H9 (cell line): ENCODE measurements around the gene AFG1L. TPM values are rescaled to one million over a fixed set of nuclear protein-coding genes. Genes with fewer than 3 reads are reported as not detected.

Source experiments
- DNase-seq: peaks from one replicate; pipeline ENCODE4 v3.0.0-alpha.2; 2017
- H2AFZ ChIP-seq: one replicate; pipeline ENCODE4 v1.6.1; 2013; ENCODE audit warnings: mild to moderate bottlenecking, low read length, control low read depth, moderate library complexity
- H2AK5ac ChIP-seq: 2 replicates; pipeline ENCODE4 v1.6.1; 2013; ENCODE audit warnings: low read length, control low read depth, mixed read lengths; ENCODE audit not compliant: insufficient read length
- H2BK120ac ChIP-seq: one replicate; pipeline ENCODE4 v1.6.1; 2013; ENCODE audit warnings: low read depth, mild to moderate bottlenecking, low read length, control low read depth, inconsistent platforms; ENCODE audit not compliant: poor library complexity, severe bottlenecking
- H2BK12ac ChIP-seq: 2 replicates; pipeline ENCODE4 v1.6.1; 2013; ENCODE audit warnings: low read length, control low read depth, mixed read lengths, low read depth; ENCODE audit not compliant: insufficient read length
- H2BK15ac ChIP-seq: 2 replicates; pipeline ENCODE4 v1.6.1; 2013; ENCODE audit warnings: low read depth, low read length, control low read depth
- H2BK20ac ChIP-seq: one replicate; pipeline ENCODE4 v1.6.1; 2013; ENCODE audit warnings: low read depth, mild to moderate bottlenecking, low read length, control low read depth, inconsistent platforms; ENCODE audit not compliant: poor library complexity, severe bottlenecking
- H2BK5ac ChIP-seq: 2 replicates; pipeline ENCODE4 v1.6.1; 2013; ENCODE audit warnings: low read length, control low read depth, mixed read lengths; ENCODE audit not compliant: insufficient read length
- H3K14ac ChIP-seq: 2 replicates; pipeline ENCODE4 v1.6.1; 2013; ENCODE audit warnings: low read length, control low read depth; ENCODE audit not compliant: insufficient read depth
- H3K18ac ChIP-seq: 2 replicates; pipeline ENCODE4 v1.6.1; 2013; ENCODE audit warnings: low read depth, mild to moderate bottlenecking, mixed read lengths, low read length, control low read depth; ENCODE audit not compliant: insufficient read length
- H3K23ac ChIP-seq: 2 replicates; pipeline ENCODE4 v1.6.1; 2013; ENCODE audit warnings: low read length, control low read depth, mixed read lengths, low read depth; ENCODE audit not compliant: insufficient read length
- H3K23me2 ChIP-seq: 2 replicates; pipeline ENCODE4 v1.6.1; 2013; ENCODE audit warnings: low read depth, mild to moderate bottlenecking, mixed read lengths, low read length, control low read depth; ENCODE audit not compliant: insufficient read length, poor library complexity, severe bottlenecking
- H3K27ac ChIP-seq: 2 replicates; pipeline ENCODE4 v1.5.1; 2013; ENCODE audit warnings: low read length, control low read depth, mixed read lengths, low read depth; ENCODE audit not compliant: insufficient read length
- H3K27me3 ChIP-seq: 2 replicates; pipeline ENCODE4 v1.6.1; 2013; ENCODE audit warnings: low read length, control low read depth, inconsistent platforms; ENCODE audit not compliant: insufficient read depth
- H3K4ac ChIP-seq: 2 replicates; pipeline ENCODE4 v1.6.1; 2013; ENCODE audit warnings: low read depth, mild to moderate bottlenecking, control low read depth, inconsistent platforms, low read length, moderate library complexity
- H3K4me1 ChIP-seq: 2 replicates; pipeline ENCODE4 v1.6.1; 2013; ENCODE audit warnings: low read length, control low read depth, inconsistent platforms; ENCODE audit not compliant: insufficient read depth
- H3K4me2 ChIP-seq: 2 replicates; pipeline ENCODE4 v1.6.1; 2013; ENCODE audit warnings: low read length, control low read depth, mixed read lengths; ENCODE audit not compliant: insufficient read length, insufficient read depth
- H3K56ac ChIP-seq: 2 replicates; pipeline ENCODE4 v1.6.1; 2013; ENCODE audit warnings: low read depth, mild to moderate bottlenecking, mixed read lengths, low read length, control low read depth; ENCODE audit not compliant: insufficient read length
- H3K79me1 ChIP-seq: 2 replicates; pipeline ENCODE4 v1.6.1; 2013; ENCODE audit warnings: low read depth, mild to moderate bottlenecking, moderate library complexity, low read length, control low read depth, inconsistent platforms; ENCODE audit not compliant: insufficient read depth, poor library complexity, severe bottlenecking
- H3K79me2 ChIP-seq: 2 replicates; pipeline ENCODE4 v1.6.1; 2013; ENCODE audit warnings: low read length, control low read depth, inconsistent platforms; ENCODE audit not compliant: insufficient read depth
- H3K9ac ChIP-seq: 2 replicates; pipeline ENCODE4 v1.6.1; 2013; ENCODE audit warnings: low read length, control low read depth, mixed read lengths; ENCODE audit not compliant: insufficient read length; ENCODE audit errors: extremely low read depth
- H3K9me3 ChIP-seq: one replicate; pipeline ENCODE4 v1.6.1; 2013; ENCODE audit warnings: low read depth, low read length, inconsistent platforms; ENCODE audit not compliant: control insufficient read depth
- H3T11ph ChIP-seq: one replicate; pipeline ENCODE4 v1.6.1; 2013; ENCODE audit warnings: mild to moderate bottlenecking, low read length, control low read depth, inconsistent platforms
- H4K20me1 ChIP-seq: one replicate; pipeline ENCODE4 v1.6.1; 2013; ENCODE audit not compliant: control insufficient read depth, insufficient read length, insufficient read depth
- H4K5ac ChIP-seq: 2 replicates; pipeline ENCODE4 v1.6.1; 2013; ENCODE audit warnings: low read depth, mild to moderate bottlenecking, mixed read lengths, low read length, control low read depth; ENCODE audit not compliant: insufficient read length
- H4K8ac ChIP-seq: replicated peaks from 2 replicates; pipeline ENCODE4 v1.6.1; 2013; ENCODE audit warnings: low read length, control low read depth, mixed read lengths, low read depth; ENCODE audit not compliant: insufficient read length
- H4K91ac ChIP-seq: 2 replicates; pipeline ENCODE4 v1.6.1; 2013; ENCODE audit warnings: low read depth, mild to moderate bottlenecking, moderate library complexity, mixed read lengths, low read length, control low read depth; ENCODE audit not compliant: insufficient read length
- H3K27ac Mint-ChIP-seq, 3 experiments: 2 replicates in 2 of 3; 3 replicates in 1 of 3; pipeline ENCODE4 v1.8.0; 2020 to 2021; ENCODE audit warnings: mixed read lengths in 3 of 3, mild to moderate bottlenecking in 1 of 3, moderate library complexity in 1 of 3
- H3K27me3 Mint-ChIP-seq: 2 replicates; pipeline ENCODE4 v1.8.0; 2021; ENCODE audit warnings: low read depth, mild to moderate bottlenecking, moderate library complexity, mixed read lengths
- H3K36me3 Mint-ChIP-seq, 3 experiments: 2 replicates in 2 of 3; 3 replicates in 1 of 3; pipeline ENCODE4 v1.8.0; 2020 to 2021; ENCODE audit warnings: low read depth in 3 of 3, mixed read lengths in 3 of 3; ENCODE audit not compliant: insufficient read depth in 1 of 3
- H3K4me1 Mint-ChIP-seq, 2 experiments: 2 replicates each; pipeline ENCODE4 v1.8.0; 2020; ENCODE audit warnings: mixed read lengths in 2 of 2
- H3K4me3 Mint-ChIP-seq, 2 experiments: 2 replicates in 1 of 2; 3 replicates in 1 of 2; pipeline ENCODE4 v1.8.0; 2020 to 2021; ENCODE audit warnings: mild to moderate bottlenecking in 2 of 2, mixed read lengths in 2 of 2, moderate library complexity in 1 of 2
- H3K9me3 Mint-ChIP-seq, 2 experiments: 2 replicates in 1 of 2; 3 replicates in 1 of 2; pipeline ENCODE4 v1.8.0; 2020; ENCODE audit warnings: mild to moderate bottlenecking in 2 of 2, mixed read lengths in 2 of 2, moderate library complexity in 1 of 2
- WGBS: extraction: QIAGEN DNeasy Blood & Tissue Kit; methylation state at CpG from one replicate; pipeline ENCODE4 v1.1.7; 2013; ENCODE audit warnings: missing lambda C conversion rate, low lambda C conversion rate, mixed read lengths; ENCODE audit not compliant: insufficient read length; ENCODE audit errors: extremely low coverage; 5-methylcytosine and 5-hydroxymethylcytosine counted together
- total RNA-seq: library from RNA; stranded (reverse); gene quantifications from 2 replicates; pipeline ENCODE4 v1.2.1, GENCODE V29; 2021
- TF ChIP-seq, protein P1 (sequence below): fragments of 200-600 bp; sonication (generic); conservative IDR thresholded peaks from 3 replicates; pipeline ENCODE4 v1.8.0; 2021; ENCODE audit warnings: antibody characterized with exemption, mild to moderate bottlenecking

AFG1L gene
- total RNA-seq, 1 experiment from 2014 or later = 4.7 TPM

DNA sequence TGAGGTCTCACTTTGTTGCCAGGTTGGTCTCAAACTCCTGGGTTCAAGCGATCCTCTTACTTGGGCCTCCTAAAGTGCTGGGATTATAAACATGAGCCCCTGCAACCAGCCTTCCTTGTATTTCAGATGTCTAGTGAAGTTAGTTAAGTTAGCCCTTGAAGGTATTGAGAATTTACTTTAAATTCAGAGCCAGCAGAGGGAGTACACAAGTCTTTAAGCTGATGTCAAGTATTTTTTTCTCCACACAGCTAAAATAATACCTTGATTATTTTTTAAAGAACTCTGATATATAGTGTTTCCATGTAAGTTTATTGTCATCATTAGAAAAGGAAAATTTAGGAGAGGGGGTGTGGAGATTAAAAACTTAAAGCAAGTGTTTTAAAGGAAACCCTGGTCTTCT lies 275.7 kb downstream of the AFG1L start:
- no peak for DNase-seq
- Mint-ChIP-seq H3K9me3 (no peaks in the 10 kb centered on the region), H3K4me3 (no peak overlapping the region), H3K36me3 (peaks cover 23 to 32% (median 24%) of the 10 kb centered on the region in 3 experiments; a peak in 6 of 7 replicates), H3K4me1 (peaks cover 3 to 5% of the 10 kb centered on the region in 2 experiments; a peak in 3 of 4 replicates), H3K27ac (no peak overlapping the region), H3K27me3 (peaks cover under 1% of the 10 kb centered on the region)
- no peaks in the 10 kb centered on the region for H3K23me2 ChIP-seq
- H3K14ac ChIP-seq = no peak overlapping the region
- H3K27ac ChIP-seq = no peak overlapping the region
- H3K27me3 ChIP-seq = no peaks in the 10 kb centered on the region
- no peak overlapping the region for H4K5ac ChIP-seq
- no CpG with 5 or more reads among the region's 1 CpG for WGBS
- no peak overlapping the region for H4K91ac ChIP-seq
- H3T11ph ChIP-seq = no peak overlapping the region
- no peaks in the 10 kb centered on the region for H4K20me1 ChIP-seq
- no peak overlapping the region for H2BK12ac ChIP-seq
- H2AK5ac ChIP-seq = no peak overlapping the region
- H2BK120ac ChIP-seq = no peak overlapping the region
- peaks cover 5% of the 10 kb centered on the region for H3K79me1 ChIP-seq
- H3K4me2 ChIP-seq = no peak overlapping the region
- H2BK5ac ChIP-seq = no peak overlapping the region
- H2AFZ ChIP-seq = no peak overlapping the region
- H3K9me3 ChIP-seq = no peaks in the 10 kb centered on the region
- no peak overlapping the region for H2BK15ac ChIP-seq
- no peak overlapping the region for H3K56ac ChIP-seq
- no peak overlapping the region for H3K23ac ChIP-seq
- TF ChIP-seq, protein P1, sequence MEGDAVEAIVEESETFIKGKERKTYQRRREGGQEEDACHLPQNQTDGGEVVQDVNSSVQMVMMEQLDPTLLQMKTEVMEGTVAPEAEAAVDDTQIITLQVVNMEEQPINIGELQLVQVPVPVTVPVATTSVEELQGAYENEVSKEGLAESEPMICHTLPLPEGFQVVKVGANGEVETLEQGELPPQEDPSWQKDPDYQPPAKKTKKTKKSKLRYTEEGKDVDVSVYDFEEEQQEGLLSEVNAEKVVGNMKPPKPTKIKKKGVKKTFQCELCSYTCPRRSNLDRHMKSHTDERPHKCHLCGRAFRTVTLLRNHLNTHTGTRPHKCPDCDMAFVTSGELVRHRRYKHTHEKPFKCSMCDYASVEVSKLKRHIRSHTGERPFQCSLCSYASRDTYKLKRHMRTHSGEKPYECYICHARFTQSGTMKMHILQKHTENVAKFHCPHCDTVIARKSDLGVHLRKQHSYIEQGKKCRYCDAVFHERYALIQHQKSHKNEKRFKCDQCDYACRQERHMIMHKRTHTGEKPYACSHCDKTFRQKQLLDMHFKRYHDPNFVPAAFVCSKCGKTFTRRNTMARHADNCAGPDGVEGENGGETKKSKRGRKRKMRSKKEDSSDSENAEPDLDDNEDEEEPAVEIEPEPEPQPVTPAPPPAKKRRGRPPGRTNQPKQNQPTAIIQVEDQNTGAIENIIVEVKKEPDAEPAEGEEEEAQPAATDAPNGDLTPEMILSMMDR = peak; percentile 30; the same call in 2 of the 3 replicates
- no peak overlapping the region for H2BK20ac ChIP-seq
- H3K79me2 ChIP-seq = peaks cover 11% of the 10 kb centered on the region; the same call in 1 of the 2 replicates
- H4K8ac ChIP-seq = no peak overlapping the region
- H3K4me1 ChIP-seq = no peaks in the 10 kb centered on the region
- no peak overlapping the region for H3K9ac ChIP-seq
- H3K4ac ChIP-seq = no peak overlapping the region
- no peak overlapping the region for H3K18ac ChIP-seq
